Measurements from ENCODE around the gene CNKSR1. TPM values are rescaled to one million over a fixed set of nuclear protein-coding genes. Genes with fewer than 3 reads are reported as not detected.

CNKSR1 gene
- total RNA-seq, 1 experiment from 2014 or later, result 18.0 TPM

DNA sequence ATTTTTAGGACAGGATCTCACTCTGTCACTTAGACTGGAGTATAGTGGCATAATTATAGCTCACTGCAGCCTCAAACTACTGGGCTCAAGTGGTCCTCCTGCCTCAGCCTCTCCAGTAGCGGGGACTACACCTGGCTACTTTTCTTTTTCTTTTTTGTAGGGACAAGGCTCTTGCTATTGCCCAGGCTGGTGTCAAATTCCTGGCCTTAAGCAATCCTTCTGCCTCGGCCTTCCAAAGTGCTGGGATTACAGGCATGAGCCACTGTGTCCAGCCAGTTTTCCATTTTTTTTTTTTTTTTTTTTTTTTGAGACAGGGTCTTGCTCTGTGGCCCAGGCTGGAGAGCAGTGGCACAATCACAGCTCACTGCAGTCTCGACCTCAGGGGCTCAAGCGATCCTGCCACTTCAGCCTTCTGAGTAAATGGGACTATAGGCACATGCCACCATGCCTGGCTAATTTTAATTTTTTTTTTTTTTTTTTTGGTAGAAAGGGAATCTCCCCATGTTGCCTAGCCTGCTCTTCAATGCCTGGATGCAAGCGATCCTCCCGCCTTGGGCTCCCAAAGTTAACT, 36.1 kb downstream of the CNKSR1 start:
- H3K36me3 Mint-ChIP-seq, result no peaks in the 10 kb centered on the region
- no peak overlapping the region for H3K4me3 Mint-ChIP-seq
- DNase-seq (ENCODE audit: low spot score) (no peak), ATAC-seq (no peak)
- ChIA-PET CTCF (interaction anchor here (0.6 to 1.5 kb wide), 6 partner anchors 9 to 108 kb away, joined by 3 to 7 read pairs (median 6); partner anchors contain the start of genes CATSPER4, CEP85 and ZNF593), POLR2A (interaction anchor here (1.0 kb wide), 1 partner anchor 9 kb away, joined by 3 read pairs; no protein-coding TSS in a partner anchor)
- TF ChIP-seq, protein P1, sequence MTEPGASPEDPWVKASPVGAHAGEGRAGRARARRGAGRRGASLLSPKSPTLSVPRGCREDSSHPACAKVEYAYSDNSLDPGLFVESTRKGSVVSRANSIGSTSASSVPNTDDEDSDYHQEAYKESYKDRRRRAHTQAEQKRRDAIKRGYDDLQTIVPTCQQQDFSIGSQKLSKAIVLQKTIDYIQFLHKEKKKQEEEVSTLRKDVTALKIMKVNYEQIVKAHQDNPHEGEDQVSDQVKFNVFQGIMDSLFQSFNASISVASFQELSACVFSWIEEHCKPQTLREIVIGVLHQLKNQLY (CRISPR knock-in tag; IDR thresholded peaks at IDR 0.05), result no peak
- no peak for TF ChIP-seq GRHL2 (CRISPR knock-in tag; IDR thresholded peaks at IDR 0.05; ENCODE audit: insufficient replicate concordance, severe bottlenecking)
- TF ChIP-seq NR2C2 (CRISPR knock-in tag; IDR thresholded peaks at IDR 0.05), result no peak
- no peak for TF ChIP-seq HMGA2 (CRISPR knock-in tag; IDR thresholded peaks at IDR 0.05)
- TF ChIP-seq, protein P2, sequence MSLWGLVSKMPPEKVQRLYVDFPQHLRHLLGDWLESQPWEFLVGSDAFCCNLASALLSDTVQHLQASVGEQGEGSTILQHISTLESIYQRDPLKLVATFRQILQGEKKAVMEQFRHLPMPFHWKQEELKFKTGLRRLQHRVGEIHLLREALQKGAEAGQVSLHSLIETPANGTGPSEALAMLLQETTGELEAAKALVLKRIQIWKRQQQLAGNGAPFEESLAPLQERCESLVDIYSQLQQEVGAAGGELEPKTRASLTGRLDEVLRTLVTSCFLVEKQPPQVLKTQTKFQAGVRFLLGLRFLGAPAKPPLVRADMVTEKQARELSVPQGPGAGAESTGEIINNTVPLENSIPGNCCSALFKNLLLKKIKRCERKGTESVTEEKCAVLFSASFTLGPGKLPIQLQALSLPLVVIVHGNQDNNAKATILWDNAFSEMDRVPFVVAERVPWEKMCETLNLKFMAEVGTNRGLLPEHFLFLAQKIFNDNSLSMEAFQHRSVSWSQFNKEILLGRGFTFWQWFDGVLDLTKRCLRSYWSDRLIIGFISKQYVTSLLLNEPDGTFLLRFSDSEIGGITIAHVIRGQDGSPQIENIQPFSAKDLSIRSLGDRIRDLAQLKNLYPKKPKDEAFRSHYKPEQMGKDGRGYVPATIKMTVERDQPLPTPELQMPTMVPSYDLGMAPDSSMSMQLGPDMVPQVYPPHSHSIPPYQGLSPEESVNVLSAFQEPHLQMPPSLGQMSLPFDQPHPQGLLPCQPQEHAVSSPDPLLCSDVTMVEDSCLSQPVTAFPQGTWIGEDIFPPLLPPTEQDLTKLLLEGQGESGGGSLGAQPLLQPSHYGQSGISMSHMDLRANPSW (CRISPR knock-in tag; conservative IDR thresholded peaks at IDR 0.05; ENCODE audit: low read depth), result no peak
- TF ChIP-seq, protein P3, sequence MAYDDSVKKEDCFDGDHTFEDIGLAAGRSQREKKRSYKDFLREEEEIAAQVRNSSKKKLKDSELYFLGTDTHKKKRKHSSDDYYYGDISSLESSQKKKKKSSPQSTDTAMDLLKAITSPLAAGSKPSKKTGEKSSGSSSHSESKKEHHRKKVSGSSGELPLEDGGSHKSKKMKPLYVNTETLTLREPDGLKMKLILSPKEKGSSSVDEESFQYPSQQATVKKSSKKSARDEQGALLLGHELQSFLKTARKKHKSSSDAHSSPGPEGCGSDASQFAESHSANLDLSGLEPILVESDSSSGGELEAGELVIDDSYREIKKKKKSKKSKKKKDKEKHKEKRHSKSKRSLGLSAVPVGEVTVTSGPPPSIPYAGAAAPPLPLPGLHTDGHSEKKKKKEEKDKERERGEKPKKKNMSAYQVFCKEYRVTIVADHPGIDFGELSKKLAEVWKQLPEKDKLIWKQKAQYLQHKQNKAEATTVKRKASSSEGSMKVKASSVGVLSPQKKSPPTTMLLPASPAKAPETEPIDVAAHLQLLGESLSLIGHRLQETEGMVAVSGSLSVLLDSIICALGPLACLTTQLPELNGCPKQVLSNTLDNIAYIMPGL (CRISPR knock-in tag; IDR thresholded peaks at IDR 0.05), result no peak
- TF ChIP-seq OVOL2 (CRISPR knock-in tag; IDR thresholded peaks at IDR 0.05; ENCODE audit: borderline replicate concordance), result no peak
- no peak for TF ChIP-seq RORB (CRISPR knock-in tag; IDR thresholded peaks at IDR 0.05)
- no peak for TF ChIP-seq PRRX2 (CRISPR knock-in tag; IDR thresholded peaks at IDR 0.05)
- TF ChIP-seq ZNF317 (CRISPR knock-in tag; IDR thresholded peaks at IDR 0.05; ENCODE audit: borderline replicate concordance, low read depth), result no peak
- H3K9me3 Mint-ChIP-seq, result no peaks in the 10 kb centered on the region
- H3K4me1 Mint-ChIP-seq, result peaks cover 3% of the 10 kb centered on the region
- no peak overlapping the region for H3K27ac Mint-ChIP-seq
- no peaks in the 10 kb centered on the region for H3K27me3 Mint-ChIP-seq (ENCODE audit: low read depth)

DNA sequence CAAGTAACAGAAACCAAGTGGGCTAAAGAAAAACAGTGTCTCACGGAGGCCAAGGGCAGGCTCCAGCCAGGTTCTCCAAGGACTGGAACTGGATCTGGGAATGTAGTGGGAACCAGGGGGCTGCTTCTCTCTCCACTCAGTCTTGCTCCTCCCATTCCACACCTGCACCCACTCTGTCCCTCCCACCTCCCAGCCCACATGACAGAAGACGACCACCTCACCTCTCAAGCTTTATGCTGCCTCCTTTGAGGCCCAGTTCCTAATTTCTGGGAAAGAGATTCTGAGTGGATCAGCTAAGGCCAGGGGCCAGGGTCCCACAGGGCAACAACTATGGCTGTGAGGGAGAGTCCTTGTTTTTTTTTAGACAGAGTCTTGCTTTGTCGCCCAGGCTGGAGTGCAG, 38.0 kb downstream of the CNKSR1 start:
- Mint-ChIP-seq H3K36me3 (no peaks in the 10 kb centered on the region), H3K27ac (no peak overlapping the region), H3K9me3 (no peaks in the 10 kb centered on the region), H3K4me1 (peaks cover 3% of the 10 kb centered on the region), H3K4me3 (no peak overlapping the region), H3K27me3 (ENCODE audit: low read depth) (no peaks in the 10 kb centered on the region)
- CTCF ChIA-PET, result interaction anchor here (0.7 to 2.2 kb wide), 2 partner anchors 19 to 25 kb away, joined by 4 to 11 read pairs; partner anchors contain the start of genes CATSPER4 and CEP85
- POLR2A ChIA-PET, result interaction anchor here (1.0 kb wide), 1 partner anchor 10 kb away, joined by 3 read pairs; no protein-coding TSS in a partner anchor
- DNase-seq (ENCODE audit: low spot score) (no peak), ATAC-seq (no peak)
- no peak for TF ChIP-seq PRRX2 (CRISPR knock-in tag; IDR thresholded peaks at IDR 0.05)
- TF ChIP-seq JAZF1 (CRISPR knock-in tag; IDR thresholded peaks at IDR 0.05), result no peak
- TF ChIP-seq, protein P4, sequence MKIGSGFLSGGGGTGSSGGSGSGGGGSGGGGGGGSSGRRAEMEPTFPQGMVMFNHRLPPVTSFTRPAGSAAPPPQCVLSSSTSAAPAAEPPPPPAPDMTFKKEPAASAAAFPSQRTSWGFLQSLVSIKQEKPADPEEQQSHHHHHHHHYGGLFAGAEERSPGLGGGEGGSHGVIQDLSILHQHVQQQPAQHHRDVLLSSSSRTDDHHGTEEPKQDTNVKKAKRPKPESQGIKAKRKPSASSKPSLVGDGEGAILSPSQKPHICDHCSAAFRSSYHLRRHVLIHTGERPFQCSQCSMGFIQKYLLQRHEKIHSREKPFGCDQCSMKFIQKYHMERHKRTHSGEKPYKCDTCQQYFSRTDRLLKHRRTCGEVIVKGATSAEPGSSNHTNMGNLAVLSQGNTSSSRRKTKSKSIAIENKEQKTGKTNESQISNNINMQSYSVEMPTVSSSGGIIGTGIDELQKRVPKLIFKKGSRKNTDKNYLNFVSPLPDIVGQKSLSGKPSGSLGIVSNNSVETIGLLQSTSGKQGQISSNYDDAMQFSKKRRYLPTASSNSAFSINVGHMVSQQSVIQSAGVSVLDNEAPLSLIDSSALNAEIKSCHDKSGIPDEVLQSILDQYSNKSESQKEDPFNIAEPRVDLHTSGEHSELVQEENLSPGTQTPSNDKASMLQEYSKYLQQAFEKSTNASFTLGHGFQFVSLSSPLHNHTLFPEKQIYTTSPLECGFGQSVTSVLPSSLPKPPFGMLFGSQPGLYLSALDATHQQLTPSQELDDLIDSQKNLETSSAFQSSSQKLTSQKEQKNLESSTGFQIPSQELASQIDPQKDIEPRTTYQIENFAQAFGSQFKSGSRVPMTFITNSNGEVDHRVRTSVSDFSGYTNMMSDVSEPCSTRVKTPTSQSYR (CRISPR knock-in tag; IDR thresholded peaks at IDR 0.05), result no peak
- TF ChIP-seq GTF2I (CRISPR knock-in tag; conservative IDR thresholded peaks at IDR 0.05), result no peak
- no peak for TF ChIP-seq NFATC4 (CRISPR knock-in tag; IDR thresholded peaks at IDR 0.05)
